ENCODE data around the gene AHSG.

AHSG gene

DNA sequence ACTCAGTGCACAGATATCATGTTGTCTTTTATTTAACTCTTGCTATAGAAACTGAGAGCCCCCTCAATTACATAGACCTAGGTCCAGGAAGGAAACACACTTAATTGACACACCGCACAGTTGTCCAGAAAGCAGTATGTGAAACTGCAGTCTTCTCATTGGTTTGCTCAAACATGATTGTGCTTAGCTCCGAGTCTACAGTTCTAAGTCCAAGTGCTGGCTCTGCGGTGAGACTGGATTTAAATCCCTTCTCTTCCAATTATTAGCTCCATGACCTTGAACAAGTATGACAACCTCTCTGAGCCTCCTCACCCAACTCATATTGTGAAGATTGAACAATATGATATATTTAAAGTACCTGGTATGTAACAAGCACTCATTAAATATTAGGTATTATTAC is 19.0 kb upstream of the AHSG start:
- no peak for DNase-seq (ENCODE audit: low read depth)

DNA sequence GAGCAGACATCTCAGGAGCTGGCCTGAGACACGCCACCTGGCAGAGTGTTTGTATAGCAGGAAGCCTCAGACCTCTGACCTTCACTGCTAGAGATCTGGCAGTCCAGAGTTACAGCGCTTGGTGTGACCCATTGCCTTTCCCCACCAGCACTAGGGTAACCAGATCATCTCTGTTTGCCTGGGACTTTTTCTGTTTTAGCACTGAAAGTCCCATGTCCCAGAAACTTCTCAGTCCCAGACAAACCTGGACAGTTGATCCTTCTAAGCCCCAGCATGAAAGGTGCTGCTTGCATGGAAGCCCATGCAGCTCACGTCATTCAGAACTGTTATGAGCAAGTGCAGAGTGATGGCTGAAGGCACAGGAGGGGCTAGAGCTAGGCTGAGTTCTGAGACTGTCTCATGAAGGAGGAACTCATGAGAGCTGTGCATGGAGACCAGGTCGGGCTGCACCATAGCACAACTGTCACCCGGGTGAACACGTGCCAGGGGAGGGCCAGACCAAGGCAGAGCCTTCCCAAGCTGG is 18.2 kb upstream of the AHSG start:
- no peak for DNase-seq (ENCODE audit: low read depth)

DNA sequence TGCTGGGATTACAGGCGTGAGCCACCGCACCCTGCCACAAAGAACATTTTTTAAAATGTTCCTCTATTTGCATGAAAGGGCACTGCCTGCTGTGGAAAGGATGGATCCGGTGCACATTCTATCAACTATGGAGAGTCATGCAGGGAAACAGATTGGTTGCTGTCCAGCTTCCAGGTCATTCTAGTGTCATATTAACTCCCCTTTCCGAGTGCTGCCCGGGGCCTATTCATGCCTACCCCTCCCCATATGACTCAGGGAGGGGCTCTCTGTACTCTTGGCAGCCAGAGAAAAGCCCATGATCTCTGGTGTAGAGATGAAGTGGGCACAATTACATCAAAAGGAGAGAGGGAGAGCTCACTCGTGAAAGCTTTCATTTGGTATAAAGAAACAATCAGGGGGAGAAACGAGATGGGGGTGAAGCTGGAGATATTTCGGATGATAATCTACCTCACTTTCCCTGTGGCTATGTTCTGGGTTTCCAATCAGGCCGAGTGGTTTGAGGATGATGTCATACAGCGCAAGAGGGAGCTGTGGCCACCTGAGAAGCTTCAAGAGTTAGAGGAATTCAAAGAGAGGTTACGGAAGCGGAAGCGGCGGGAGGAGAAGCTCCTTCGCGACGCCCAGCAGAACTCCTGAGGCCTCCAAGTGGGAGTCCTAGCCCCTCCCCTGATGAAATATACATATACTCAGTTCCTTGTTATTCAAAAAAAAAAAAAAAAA is 16.1 kb upstream of the AHSG start:
- DNase-seq (ENCODE audit: low read depth), result no peak

DNA sequence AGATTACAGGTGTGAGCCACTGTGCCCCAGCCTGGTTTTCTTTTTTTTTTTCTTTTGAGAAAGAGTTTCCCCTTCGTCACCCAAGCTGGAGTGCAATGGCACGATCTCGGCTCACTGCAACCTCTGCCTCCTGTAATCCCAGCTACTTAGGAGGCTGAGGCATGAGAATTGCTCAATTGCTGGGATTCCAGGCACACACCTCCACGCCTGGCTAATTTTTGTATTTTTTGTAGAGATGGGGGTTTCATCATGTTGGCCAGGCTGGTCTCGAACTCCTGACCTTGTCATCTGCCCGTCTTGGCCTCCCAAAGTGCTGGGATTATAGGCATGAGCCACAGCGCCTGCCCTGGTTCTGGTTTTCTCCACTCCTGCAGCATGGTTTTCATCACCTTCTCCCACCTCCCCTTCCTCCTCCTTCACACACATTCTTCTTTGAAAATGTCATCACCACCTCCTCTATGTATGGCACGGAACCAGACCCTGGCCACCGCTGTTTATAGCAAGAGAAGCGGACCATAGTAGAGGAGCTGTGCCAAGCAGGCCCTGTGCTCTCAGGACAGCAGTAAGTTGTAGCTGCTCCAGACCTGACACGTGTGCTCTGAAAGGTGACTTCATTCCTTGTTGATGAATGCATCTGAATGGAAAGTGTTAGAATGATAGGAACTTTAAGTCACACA is 14.6 kb upstream of the AHSG start:
- DNase-seq (ENCODE audit: low read depth), result no peak

DNA sequence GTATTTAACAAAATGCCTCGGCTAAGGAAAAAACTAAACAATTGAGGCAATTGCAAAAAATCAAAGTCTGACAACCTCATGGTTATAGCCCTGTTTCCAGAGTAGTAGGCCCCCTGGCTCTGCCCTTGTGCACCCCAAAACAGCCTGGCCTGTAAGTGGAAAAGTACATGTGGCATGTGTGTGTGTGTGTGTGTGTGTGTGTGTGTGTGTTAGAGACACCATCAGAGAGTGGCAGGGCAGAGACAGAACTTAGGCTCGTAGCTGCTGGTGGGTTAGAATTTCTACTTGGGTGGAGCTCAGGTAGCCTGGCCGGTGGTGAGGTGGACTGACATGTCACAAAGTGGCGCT is 14.1 kb upstream of the AHSG start:
- DNase-seq (ENCODE audit: low read depth), result no peak

DNA sequence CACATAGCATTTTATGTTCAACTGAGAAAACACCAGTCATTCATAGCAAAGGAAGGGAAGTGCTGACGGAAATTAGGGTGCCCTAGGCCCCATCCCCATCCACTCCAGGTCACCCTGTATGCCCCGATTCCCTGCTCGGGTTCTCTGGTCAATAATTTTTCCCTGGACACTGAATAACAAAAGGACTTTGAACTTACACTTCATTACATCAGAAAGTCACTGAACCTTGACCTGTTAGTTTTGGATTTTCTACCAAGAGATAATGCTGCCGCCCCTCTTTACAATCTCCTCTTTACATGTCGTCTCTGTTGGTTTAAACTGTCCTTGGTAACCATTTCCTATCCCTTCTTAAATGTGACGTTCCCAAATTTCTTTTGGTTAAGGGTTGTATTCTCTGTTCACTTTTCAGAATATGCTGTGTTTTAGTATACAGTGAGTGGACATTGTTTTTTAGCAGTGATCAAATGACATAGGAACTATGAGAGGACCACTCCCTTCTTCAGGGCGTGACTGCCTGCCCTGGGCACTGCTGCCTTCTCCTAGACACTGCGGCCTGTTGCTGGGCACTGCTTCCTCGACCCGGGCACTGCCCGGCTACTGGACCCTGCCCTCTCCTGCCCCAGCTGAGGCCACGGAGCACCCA is 13.6 kb upstream of the AHSG start:
- no peak for DNase-seq (ENCODE audit: low read depth)

DNA sequence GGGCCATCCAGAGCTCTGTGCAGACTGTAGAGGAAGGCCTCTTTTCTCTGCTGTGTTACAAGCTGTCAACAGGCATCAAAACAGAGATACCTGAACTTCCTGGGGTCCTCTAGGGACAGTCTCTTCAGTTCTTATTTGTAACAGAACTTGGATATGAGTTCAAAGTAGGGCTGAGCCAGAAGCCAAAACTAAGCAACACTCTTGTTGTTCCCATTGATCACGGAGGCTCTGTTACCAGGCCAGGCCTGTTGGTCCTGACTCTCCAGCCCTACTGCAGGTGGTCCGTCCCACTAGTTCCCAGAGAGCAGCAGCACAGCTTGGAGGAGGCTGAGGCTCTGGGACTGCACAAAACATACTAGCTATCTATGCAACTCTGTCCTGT is 13.1 kb upstream of the AHSG start:
- no peak for DNase-seq (ENCODE audit: low read depth)

DNA sequence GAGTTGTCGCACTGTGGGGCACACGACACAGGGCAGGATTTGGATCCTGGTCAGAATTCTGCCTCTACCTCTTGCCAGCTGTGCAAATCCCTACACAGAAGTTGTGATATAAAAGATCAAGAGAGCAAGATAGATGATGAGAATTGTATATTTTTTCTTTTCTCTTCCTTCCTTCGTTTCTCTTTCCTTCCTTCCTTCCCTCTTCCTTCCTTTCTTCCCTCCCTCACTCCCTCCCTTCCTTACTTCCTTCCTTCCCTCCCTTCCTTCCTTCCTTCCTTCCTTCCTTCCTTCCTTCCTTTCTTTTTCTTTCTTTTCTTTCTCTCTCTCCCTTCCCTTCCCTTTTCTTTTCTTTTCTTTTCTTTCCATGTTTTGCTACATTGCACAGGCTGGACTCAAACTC is 12.0 kb upstream of the AHSG start:
- no peak for DNase-seq (ENCODE audit: low read depth)

DNA sequence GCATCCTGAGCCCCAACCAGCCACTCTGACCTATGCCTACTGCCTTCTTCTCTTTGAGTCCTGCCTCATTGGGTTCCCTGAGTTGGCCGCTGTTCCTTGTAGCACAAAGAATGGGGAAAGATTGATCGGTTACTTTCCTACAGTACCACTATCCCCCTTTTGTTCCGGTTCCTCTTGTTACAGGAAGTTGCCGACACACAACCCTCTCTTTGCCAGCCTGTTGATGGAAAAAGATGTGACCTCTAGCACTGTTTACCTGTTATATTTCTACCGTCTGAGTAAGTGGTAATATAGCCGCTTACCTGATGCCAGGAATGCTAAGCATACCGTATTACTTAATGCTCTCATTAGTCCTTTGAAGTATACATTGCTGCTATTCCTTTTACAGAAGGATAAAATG is 9.7 kb upstream of the AHSG start:
- no peak for DNase-seq (ENCODE audit: low read depth)

DNA sequence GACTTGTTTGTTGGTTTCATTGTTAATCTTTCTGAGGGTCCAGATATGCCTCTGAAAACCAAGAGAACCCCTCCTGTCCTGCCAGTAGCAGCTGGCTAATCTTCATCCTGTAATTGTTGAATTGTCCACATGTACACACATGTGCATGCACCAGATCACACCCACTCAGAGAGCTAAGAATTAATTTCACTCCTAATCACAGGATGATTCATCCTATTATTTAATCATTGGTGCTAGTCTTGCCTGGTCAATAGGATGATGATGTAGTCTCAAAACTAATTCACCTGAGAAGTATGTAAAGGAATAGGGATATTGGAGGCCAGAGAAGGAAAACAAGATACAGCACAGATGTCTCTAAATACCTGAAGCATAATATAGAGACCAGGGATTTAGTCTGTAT is 7.8 kb upstream of the AHSG start:
- no peak for DNase-seq (ENCODE audit: low read depth)

DNA sequence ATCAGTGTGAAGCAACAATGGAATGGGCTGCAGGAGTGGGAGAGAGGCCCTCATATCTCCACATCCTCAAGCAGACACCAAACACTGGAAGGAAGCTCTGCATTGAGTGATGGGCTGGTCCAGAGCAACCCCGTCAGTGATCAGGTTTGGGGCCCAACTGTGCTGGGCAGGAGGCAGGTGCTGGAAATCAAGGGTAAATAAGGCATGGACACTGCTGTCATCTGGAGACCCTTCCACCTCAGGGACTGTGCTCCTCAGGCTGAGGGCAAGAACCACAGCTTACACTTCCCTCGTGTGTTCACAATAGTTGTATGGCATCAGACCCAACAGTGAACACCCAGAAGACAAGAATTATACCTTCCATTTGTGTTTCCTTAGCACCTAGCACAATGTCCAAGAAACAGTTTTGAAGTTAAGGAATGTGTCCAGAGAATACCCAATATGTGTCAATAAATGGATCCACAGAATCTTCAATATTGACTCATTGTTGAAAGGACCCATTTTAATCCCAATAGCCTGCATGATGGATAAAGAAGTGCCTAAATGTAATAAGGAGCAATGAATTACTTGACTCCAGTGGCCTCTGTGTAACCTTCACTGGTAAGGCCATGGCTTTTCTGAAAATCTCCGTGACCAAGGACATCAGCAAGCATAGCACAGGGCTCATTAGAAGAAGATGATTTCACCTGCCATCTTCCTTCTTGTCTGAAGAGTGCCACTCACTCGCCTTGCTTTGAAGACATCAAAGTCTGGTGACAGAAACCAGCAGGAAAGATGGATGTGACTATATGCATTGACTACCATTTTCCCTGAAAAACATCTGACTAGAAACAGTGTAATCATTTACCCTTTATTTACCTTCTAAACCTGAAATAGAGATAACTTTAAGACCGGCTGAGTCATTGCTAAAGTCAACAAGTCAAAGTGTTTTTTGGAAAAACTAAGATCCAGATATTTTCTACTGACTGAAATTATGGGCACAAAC is 7.0 kb upstream of the AHSG start:
- DNase-seq (ENCODE audit: low read depth), result no peak

DNA sequence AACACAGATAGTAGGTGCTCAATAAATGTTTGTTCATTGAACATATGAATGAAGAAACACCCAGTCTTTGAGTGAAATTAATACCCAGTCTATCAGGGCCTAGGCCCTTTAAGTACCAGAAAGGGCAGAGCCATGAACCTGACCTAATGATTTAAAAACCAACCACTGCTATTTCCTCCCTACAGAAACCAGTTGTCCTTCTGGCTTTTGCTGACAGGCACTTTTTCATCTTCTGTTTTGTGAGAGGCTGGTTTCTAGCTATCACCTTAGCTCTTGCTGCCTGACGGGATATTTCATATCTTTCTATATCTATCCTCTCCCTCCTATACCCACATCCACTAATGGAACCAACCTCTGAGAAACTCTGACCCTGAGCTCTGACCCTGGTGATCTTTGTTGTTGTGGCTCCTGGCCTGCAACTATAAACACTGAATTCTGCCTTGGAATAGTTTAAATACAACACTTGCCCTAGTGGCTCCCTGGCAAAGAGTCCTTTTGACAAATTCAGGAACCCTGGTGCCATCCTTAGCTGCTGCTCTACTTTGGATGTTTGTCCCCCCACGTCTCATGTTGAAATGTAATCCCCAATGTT is 4.1 kb upstream of the AHSG start:
- DNase-seq (ENCODE audit: low read depth), result no peak

DNA sequence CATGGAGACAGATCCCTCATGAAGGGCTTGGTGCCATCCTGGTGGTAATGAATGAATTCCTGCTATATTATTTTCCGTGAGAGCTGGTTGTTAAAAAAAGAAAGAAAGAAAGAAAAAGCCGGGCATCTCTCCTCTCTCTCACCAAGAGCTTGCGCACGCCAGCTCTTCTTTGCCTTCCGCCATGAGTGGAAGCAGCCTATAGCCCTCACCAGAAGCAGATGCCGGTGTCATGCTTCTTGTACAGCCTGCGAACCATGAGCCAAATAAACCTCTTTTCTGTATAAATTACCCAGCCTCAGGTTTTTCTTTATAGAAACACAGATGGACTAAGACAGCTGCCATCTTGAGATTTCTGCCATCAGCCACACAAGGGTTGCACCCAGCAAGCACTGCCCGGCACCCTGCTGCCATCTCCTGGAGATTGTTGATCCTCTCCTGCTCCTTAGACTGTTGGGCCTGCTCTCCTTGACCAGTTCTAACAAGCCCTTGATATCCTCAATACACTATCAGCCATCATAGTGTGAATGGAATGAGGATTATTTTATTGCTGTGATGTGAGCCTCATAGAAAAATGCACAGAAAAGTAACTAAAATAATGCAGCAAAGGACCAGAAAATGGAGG is 3.5 kb upstream of the AHSG start:
- DNase-seq (ENCODE audit: low read depth), result no peak

DNA sequence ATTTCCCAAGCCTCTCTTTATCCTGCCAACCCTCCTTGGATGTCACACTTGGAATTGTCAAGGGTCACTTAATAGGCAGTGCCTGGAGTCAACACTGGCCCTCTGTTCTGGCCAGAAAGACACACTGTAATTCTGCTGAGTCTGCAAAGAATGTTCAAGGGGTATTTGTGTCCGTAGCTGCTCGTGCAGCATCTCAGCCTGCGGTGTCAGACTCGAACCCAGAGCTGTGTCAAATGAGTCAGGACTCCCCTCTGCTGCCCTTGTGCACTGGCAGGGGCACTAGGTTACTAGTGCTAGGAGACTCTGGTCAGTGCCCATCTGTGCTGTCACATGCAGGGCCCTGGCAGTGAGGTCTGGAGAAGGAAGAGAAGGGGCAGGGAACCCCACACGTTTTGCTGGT is 795 bp upstream of the AHSG start:
- no peak for DNase-seq (ENCODE audit: low read depth)

DNA sequence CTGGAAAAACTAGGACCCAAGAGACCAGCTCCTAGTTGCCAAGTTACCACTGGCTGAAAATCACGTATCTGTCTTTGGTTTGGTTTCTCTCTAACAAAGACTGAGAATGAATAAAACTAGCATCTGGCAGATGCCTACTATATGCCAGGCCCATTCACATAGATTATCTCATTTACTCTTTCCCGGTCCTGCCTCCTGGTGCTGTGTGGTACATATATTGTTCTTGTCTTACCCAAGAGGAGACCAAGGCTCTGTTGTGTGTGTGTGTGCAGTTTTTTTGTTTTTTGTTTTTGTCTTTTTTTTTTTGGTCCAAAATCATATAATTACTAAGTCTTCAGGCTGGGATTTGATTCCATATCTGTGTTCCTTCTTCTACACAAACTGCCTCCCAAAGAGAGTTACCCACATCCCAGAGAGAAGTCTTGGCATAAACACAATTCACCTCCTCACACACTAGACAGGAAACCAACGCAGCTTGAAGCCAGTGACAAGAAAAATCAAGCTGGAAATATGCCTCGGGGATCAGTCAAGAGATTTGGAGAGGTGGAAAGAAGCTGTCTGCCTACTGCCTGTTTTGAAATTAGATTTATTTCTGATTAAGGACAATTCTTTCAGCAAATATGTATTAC is 891 bp downstream of the AHSG start:
- no peak for DNase-seq (ENCODE audit: low read depth)

DNA sequence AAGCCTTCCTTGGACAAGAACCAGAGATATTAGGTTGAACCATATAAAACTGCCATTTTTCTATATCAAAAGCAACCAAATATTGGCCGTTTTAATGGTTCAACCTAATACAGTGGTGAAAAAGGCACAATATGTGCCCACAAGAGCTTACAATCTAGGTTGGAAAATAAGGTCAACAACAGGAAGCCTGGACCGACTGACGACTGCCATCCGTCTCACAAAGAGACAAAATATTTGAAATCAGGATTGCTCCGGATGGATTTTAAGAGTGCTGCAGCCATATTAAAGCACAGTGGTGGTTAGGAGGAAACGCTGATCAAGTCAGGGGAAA is 1.4 kb downstream of the AHSG start:
- DNase-seq (ENCODE audit: low read depth), result no peak

DNA sequence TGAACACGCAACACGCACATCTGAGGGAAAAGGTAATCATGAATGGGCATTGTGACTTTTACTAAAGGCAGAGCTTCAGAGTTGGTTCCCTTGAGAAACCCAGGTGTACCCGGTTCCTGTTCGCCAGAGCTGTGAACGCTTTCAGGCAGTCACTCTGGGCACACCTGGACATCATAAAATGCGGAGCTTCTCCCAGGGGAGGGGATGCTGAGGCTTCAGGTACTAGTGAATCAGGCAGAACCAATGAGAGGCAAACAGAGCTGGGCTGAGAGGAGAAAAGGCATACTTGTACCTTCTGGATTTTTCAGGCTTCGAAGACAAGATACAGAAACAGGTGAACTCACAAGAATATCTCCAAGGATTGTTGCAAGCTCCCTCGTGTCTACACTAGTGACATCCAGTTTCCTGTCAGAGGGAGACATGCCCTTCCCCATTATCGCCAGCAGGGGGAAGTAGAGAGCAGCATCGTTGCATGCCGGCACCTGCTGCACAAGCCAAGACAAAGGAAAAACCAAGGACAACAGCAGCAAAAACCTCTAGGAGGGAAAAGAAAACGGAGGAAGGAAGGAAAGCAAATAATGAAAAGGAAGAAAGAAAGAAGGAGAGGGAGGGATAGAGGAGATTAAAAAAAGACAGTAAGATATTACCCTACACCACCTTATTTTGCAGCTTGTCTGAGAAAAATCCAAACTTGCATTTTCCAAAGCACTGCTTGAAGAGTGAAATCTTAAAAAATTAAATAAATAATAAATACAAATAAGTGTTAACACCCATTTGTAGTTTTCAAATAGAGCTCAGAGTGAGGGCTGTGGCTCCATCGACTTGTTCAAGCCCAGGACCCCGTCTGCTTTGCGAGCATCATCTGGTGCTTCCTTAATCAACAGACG is 2.0 kb downstream of the AHSG start:
- peak; percentile 39 for DNase-seq (ENCODE audit: low read depth)

DNA sequence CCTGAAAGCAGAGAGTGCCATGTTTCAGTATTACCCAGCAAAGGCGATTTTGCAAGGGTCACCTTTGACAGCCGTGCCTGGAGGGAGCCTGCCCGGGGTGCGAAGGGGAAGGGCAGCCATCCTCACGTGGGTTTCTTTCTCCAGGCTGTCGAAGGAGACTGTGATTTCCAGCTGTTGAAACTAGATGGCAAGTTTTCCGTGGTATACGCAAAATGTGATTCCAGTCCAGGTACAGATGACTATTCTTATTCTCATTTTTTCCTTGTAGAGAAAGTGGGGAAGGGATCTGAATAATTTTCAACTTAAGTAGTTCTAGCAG is 3.4 kb downstream of the AHSG start:
- DNase-seq (ENCODE audit: low read depth), result no peak

DNA sequence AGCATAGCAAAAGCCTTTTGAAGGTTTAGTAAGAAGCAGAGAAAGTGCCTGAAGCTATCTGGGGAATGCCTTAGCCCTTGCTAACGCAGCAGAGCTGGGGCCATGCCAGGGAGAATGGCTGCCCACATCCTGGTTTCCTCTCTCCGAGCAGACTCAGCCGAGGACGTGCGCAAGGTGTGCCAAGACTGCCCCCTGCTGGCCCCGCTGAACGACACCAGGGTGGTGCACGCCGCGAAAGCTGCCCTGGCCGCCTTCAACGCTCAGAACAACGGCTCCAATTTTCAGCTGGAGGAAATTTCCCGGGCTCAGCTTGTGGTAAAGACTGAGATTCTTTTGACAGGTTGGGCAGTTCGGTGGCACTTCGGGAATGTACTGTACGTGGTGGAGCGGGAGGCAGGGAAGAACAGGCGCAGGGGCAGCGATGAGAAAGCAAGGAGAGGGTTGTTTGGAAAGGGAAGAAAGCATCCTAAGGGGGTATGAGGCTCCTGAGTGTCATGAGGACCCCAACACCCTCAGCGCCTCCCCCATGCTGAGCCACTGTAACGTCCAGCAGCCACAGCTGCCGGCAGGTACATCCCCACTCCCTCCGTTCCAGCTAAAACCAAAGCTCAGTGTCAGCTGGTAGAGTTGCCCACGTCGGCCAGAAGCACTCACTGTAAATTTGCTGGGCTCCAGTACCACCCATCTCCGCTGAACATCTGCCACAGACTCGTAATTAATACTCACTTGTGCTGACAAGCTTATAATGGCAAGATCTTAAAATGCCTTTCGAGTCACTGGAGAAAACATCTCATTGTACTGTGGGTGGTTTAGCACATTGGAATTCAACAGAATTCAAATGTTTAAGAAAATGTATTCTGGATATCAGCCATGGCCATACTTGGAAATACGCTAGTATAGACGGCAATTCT is 4.4 kb downstream of the AHSG start:
- DNase-seq (ENCODE audit: low read depth), result peak; percentile 70

All from stimulated activated CD8-positive, alpha-beta memory T cell treated with anti-CD3 and anti-CD28 coated beads, Interleukin-15, amount 100 ng/mL, for 24 hours (primary cell).